Caco-2 (cell line): ENCODE measurements around the gene ZNF521. TPM values are rescaled to one million over a fixed set of nuclear protein-coding genes. Genes with fewer than 3 reads are reported as not detected.

Experiments used
- BruUV-seq: library from RNA; stranded (reverse); fragments of 400-500 nt; replicated peaks from 2 replicates; lab custom pipeline; 2021; lab: Mats Ljungman, UMichigan
- CTCF ChIA-PET: fragments of 300-600 bp; sonication (Branson Sonifier 250); formaldehyde crosslinking; loops from one replicate; lab custom pipeline; 2022; ENCODE audit warnings: antibody characterized with exemption; lab: Charles Lee
- POLR2A ChIA-PET: fragments of 300-600 bp; sonication (Branson Sonifier 250); formaldehyde crosslinking; loops from one replicate; lab custom pipeline; 2022; ENCODE audit warnings: antibody characterized with exemption; lab: Charles Lee
- DNase-seq, 2 experiments: peaks; one replicate each; pipeline versions ENCODE4 v3.0.0 to v3.0.0-alpha.2; 2020 to 2022
- H3K27me3 ChIP-seq: replicated peaks from 2 replicates; pipeline ENCODE4 v1.6.0; 2011; ENCODE audit warnings: low read length; ENCODE audit not compliant: control insufficient read depth, insufficient read depth
- H3K36me3 ChIP-seq: 2 replicates; pipeline ENCODE4 v1.5.1; 2011; ENCODE audit warnings: low read length; ENCODE audit not compliant: control insufficient read depth, insufficient read depth
- H3K4me1 ChIP-seq: fragments of 250-450 bp; sonication (Bioruptor Pico); 2 replicates; pipeline ENCODE4 v1.5.1; 2020; ENCODE audit warnings: mild to moderate bottlenecking
- H3K4me3 ChIP-seq: 2 replicates; pipeline ENCODE4 v1.5.1; 2011; ENCODE audit warnings: low read depth, mild to moderate bottlenecking, control low read depth, low read length
- H3K9me3 ChIP-seq: fragments of 250-450 bp; sonication (Bioruptor Pico); 2 replicates; pipeline ENCODE4 v1.5.1; 2020; ENCODE audit warnings: mild to moderate bottlenecking, moderate library complexity
- H3K27ac Mint-ChIP-seq: one replicate; pipeline ENCODE4 v1.8.0; 2022; ENCODE audit warnings: mixed read lengths; ENCODE audit not compliant: unreplicated experiment
- H3K27me3 Mint-ChIP-seq: one replicate; pipeline ENCODE4 v1.8.0; 2022; ENCODE audit warnings: mixed read lengths; ENCODE audit not compliant: insufficient read depth, unreplicated experiment
- H3K36me3 Mint-ChIP-seq: one replicate; pipeline ENCODE4 v1.8.0; 2022; ENCODE audit warnings: mild to moderate bottlenecking, mixed read lengths; ENCODE audit not compliant: insufficient read depth, unreplicated experiment
- H3K4me1 Mint-ChIP-seq: one replicate; pipeline ENCODE4 v1.8.0; 2022; ENCODE audit warnings: low read depth, mixed read lengths; ENCODE audit not compliant: unreplicated experiment
- H3K4me3 Mint-ChIP-seq: one replicate; pipeline ENCODE4 v1.8.0; 2022; ENCODE audit warnings: mild to moderate bottlenecking, moderate library complexity, mixed read lengths; ENCODE audit not compliant: unreplicated experiment
- H3K9me3 Mint-ChIP-seq: one replicate; pipeline ENCODE4 v1.8.0; 2022; ENCODE audit warnings: mixed read lengths; ENCODE audit not compliant: unreplicated experiment
- CTCF ChIP-seq, 2 experiments: fragments of 200-600 bp in 1 of 2; IDR thresholded peaks; 1 replicate in 1 of 2; 2 replicates in 1 of 2; pipeline versions ENCODE4 v1.5.1 to v1.8.0; 2011 to 2022; ENCODE audit warnings: antibody characterized with exemption in 1 of 2, control low read depth in 1 of 2, inconsistent platforms in 1 of 2, low read depth in 1 of 2, low read length in 1 of 2, mild to moderate bottlenecking in 1 of 2, moderate library complexity in 1 of 2; ENCODE audit not compliant: insufficient read depth in 1 of 2, severe bottlenecking in 1 of 2, unreplicated experiment in 1 of 2
- intact Hi-C: fragments of 100-400 bp; cut with micrococcal nuclease; formaldehyde crosslinking; loops from one replicate; pipeline ENCODE4 v1.10.0; 2022; ENCODE audit not compliant: unreplicated experiment
- total RNA-seq: library from RNA; stranded (reverse); gene quantifications from 2 replicates; pipeline ENCODE4 v1.2.3, GENCODE V29; 2022

ZNF521 gene
- total RNA-seq, 1 experiment from 2014 or later: not detected

GRCh38 chr18:25109484-25109883 lies 242.5 kb downstream of the ZNF521 start:
- intact Hi-C loops: no loop called here
- H3K4me3 ChIP-seq: no peak overlapping the region
- Mint-ChIP-seq H3K27me3 (no peaks in the 10 kb centered on the region), H3K4me3 (no peak overlapping the region), H3K4me1 (peaks cover 7% of the 10 kb centered on the region), H3K27ac (no peak overlapping the region), H3K36me3 (no peaks in the 10 kb centered on the region), H3K9me3 (no peaks in the 10 kb centered on the region)
- BruUV-seq: no TSS peak
- no peaks in the 10 kb centered on the region for H3K36me3 ChIP-seq
- H3K4me1 ChIP-seq: no peaks in the 10 kb centered on the region
- H3K9me3 ChIP-seq: no peaks in the 10 kb centered on the region
- H3K27me3 ChIP-seq: no peaks in the 10 kb centered on the region
- TF ChIP-seq CTCF (IDR thresholded peaks at IDR 0.05; ENCODE audit: insufficient read depth in 1 of 2, low read depth in 1 of 2, low read length in 1 of 2, severe bottlenecking in 1 of 2, unreplicated experiment in 1 of 2): no peak
- ChIA-PET POLR2A (no interaction called here), CTCF (no interaction called here)
- DNase-seq: no peak

GRCh38 chr18:25103468-25104155 lies 248.4 kb downstream of the ZNF521 start:
- no peak for DNase-seq
- Mint-ChIP-seq H3K9me3 (no peaks in the 10 kb centered on the region), H3K36me3 (no peaks in the 10 kb centered on the region), H3K27me3 (no peaks in the 10 kb centered on the region), H3K4me3 (no peak overlapping the region), H3K4me1 (no peaks in the 10 kb centered on the region), H3K27ac (no peak overlapping the region)
- TF ChIP-seq CTCF (IDR thresholded peaks at IDR 0.05; ENCODE audit: insufficient read depth in 1 of 2, low read depth in 1 of 2, low read length in 1 of 2, severe bottlenecking in 1 of 2, unreplicated experiment in 1 of 2): no peak
- Histone ChIP-seq H3K4me3 (no peak overlapping the region), H3K27me3 (no peaks in the 10 kb centered on the region), H3K9me3 (no peaks in the 10 kb centered on the region), H3K36me3 (no peaks in the 10 kb centered on the region), H3K4me1 (no peaks in the 10 kb centered on the region)
- ChIA-PET CTCF (no interaction called here), POLR2A (no interaction called here)
- intact Hi-C loops: no loop called here
- BruUV-seq: no TSS peak

- DNase-seq: no peak
- H3K4me1 ChIP-seq: no peaks in the 10 kb centered on the region
- no peaks in the 10 kb centered on the region for H3K4me1 Mint-ChIP-seq
- intact Hi-C loops: no loop called here
- POLR2A ChIA-PET: no interaction called here
- TF ChIP-seq CTCF (IDR thresholded peaks at IDR 0.05; ENCODE audit: insufficient read depth in 1 of 2, low read depth in 1 of 2, low read length in 1 of 2, severe bottlenecking in 1 of 2, unreplicated experiment in 1 of 2): no peak
- no peaks in the 10 kb centered on the region for H3K36me3 ChIP-seq
- H3K27me3 ChIP-seq: no peaks in the 10 kb centered on the region
- H3K27ac Mint-ChIP-seq: no peak overlapping the region
- H3K9me3 ChIP-seq: no peaks in the 10 kb centered on the region
- CTCF ChIA-PET: no interaction called here
- no peaks in the 10 kb centered on the region for H3K9me3 Mint-ChIP-seq
- H3K4me3 Mint-ChIP-seq: no peak overlapping the region
- no peak overlapping the region for H3K4me3 ChIP-seq
- H3K27me3 Mint-ChIP-seq: no peaks in the 10 kb centered on the region
- no peaks in the 10 kb centered on the region for H3K36me3 Mint-ChIP-seq
- BruUV-seq: no TSS peak
These were observed 249.3 kb downstream of the ZNF521 start for GRCh38 chr18:25102662-25103061.
